NCI-H524 (cell line): ENCODE measurements around the gene LDLRAD4.
A peak's percentile ranks its signal among the peaks of the same experiment; 100 is the strongest.
"Not testable (repeated sequence)": the region's sequence is repeated elsewhere in the genome, so short reads cannot be mapped to it uniquely, and the experiment has no call there.

Experiments used
- DNase-seq, 2 experiments: peaks; one replicate each; lab custom pipeline; 2025; lab: John Stamatoyannopoulos, UW

The LDLRAD4 gene

DNA sequence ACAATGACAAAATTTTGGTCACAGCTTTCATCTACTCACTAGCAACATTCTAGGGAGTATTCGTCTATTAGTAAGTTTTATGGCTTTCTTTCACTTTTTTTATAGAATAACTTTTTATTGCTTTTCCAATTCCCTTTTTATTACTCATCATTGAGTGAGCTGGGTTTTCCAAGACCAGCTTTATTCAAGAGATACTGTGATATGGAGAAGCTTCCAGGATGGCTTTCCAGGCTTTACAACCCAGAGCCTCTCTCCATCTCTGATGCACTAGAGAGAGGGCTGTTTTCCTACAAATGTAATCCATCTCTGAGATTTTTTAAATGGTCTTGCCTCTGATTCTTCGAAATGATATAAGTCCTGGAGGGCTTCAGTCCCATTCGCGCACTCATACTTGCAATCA, 118.3 kb downstream of the LDLRAD4 start:
- DNase-seq: no peak

DNA sequence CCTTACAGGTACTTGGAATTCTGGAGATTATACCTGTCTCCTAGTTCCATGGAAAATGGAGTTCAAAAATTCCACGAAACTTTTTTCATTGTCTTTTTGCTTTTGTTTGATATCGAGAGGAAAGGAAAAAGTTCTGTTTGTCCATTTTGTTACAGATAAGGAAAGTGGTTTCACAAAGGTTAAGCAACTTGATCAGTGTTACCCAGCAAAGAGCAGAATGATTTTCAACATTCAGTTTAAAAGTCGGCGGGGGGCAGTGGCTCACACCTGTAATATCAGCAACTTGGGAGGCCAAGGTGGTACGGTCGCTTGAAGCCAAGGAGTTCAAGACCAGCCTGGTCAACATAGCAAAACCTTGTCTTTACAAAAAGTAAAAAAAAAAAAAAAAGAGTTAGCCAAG, 118.8 kb downstream of the LDLRAD4 start:
- DNase-seq: no peak

DNA sequence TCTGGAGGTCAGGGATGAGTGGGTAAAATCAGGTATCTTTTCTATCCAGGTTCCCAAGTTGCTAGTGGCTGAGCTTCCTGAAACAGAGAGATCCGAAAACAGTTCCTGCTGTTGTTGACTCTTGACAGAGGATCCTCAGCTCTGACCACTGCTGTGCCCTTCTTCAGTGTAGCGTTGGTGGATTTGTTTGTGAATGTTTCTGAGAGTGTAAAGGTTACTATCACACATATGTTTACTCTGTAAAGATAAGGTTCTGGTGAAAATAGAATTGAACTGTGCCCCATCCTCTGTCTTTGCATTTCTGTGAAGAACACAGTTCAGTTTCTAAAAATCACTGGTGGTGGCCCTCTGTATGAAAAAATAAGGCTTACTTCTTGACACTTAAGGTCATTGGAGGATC, 119.8 kb downstream of the LDLRAD4 start:
- DNase-seq: no peak

DNA sequence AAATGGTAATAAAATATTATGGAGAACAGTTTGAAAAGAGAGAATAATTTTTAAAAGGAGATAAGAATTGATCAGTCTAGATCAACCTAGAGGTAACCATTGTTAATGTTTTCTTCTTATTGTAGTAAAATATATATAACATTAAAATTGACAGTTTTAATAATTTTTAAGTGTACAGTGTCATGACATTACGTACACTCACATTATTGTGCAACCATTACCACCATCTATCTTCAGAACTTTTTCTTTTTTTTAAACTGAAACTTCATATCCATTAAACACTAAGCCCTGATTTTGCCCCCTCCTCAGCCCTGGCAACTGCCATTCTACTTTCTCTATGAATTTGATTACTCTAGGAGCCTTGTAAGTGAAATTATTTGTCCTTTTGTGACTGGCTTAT, 121.1 kb downstream of the LDLRAD4 start:
- no peak for DNase-seq

DNA sequence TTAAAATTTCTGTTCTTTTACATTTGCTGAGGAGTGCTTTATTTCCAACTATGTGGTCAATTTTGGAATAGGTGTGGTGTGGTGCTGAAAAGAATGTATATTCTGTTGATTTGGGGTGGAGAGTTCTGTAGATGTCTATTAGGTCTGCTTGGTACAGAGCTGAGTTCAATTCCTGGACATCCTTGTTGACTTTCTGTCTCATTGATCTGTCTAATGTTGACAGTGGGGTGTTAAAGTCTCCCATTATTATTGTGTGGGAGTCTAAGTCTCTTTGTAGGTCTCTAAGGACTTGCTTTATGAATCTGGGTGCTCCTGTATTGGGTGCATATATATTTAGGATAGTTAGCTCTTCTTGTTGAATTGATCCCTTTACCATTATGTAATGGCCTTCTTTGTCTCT, 127.9 kb downstream of the LDLRAD4 start:
- DNase-seq: not testable (repeated sequence)

DNA sequence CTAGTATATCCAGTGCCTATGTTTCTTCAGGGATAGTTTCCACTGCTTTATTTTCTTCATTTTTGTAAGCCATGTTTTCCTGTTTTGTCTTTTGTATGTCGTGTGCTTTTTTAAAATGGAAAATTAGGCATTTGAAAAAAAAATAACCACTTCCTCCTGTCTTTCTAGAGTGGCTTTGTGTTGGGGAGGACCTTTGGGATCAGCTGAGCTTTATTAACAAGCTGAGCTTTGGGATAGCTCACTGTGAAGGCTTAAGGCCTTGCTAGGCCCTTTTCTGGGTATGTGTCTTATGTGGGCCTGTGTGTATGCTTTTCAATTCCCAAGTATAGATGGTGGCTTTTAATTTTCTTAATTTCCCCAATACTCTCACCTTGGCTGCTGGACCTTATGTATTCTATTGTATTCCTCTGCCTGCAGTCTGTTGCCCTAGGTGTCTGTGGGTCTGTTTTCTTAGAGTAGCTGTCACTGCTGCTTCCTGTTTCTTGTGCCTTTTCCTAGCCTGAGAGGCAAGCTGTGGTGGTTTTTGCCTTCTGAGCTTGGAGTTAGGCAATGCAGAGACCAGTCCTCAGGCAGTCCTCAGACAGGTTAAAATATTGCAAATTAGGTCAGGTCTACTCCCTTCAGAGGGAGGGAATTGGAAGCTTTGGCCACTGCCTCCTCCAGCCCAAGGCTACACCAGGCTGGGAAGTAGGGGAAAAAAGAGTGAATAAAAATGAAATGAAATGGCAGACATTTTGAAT, 134.7 kb downstream of the LDLRAD4 start:
- no peak for DNase-seq

DNA sequence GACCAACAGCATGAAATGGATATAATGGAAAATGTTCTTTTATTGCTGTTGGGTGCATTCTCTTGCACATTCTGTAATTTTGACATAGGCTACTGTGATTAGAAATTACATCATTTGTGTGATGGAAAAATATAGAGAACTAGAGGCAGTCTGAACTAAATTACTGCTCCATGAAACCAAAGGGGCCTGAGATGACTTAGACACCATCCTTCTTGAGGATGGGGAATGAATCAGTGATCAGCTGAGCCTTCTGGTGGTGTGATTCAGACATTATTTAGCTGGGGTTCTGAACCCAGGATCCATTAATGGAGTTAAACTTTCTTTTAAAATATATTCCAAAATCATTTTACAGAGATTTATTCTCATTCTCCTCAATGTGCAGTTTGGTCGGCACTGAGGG, 135.8 kb downstream of the LDLRAD4 start:
- DNase-seq: no peak

DNA sequence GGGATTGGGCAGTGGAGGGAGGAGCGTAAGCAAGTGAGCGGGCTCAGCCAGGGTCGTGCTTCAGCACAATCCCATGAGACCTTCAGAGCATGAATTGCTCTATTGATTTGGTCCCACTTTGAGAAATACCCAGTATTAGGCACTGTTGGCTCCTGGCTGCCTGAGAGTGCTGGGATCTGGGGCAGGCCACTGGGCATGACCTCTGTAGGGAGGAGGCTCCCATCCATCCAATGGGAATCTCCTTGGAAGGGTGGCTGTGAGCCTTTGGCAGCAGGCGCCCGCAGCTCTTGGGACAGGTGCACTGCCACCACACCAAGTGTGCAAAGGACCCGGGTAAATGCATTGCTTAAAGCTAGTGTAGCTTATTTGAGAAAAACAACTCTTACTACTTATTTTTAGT, 137.5 kb downstream of the LDLRAD4 start:
- DNase-seq: no peak

DNA sequence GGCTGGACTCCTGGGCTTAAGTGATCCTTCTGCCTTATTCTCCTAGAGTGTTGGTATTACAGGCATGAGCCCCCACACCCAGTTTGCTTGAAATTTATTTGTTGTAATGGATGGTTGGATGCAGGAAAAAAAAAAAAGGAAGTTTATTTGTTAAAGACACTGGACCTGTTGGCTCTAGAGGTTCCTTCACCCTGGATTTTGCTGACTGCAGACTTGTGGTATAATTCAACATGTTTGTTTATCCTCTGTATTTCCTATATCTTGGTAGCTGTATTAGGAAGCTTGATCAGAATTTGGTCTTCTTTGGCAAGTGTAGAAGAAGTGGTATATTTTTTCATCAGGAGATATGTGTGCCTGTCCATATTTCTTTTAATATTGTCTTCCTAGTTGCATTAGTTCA, 138.7 kb downstream of the LDLRAD4 start:
- no peak for DNase-seq

DNA sequence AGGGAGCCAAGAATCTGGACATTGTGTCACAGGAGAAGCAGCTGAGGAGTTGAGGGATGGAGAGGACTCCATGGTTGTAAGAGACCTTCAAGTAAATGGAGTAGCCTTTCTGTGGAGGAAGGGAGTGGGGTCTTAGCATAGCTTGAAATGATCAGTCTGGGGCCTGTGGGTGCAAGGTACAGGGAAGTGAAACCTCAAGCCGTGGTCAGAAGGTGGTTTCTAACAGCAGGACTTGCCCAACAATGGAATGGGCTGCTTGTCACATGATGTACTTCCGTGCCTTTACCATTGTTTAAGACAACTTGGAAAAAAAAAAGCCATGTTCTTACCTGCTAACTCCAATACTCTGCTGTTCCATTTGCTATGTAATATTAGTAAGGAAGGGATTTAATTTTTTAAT, 140.7 kb downstream of the LDLRAD4 start:
- DNase-seq: no peak

DNA sequence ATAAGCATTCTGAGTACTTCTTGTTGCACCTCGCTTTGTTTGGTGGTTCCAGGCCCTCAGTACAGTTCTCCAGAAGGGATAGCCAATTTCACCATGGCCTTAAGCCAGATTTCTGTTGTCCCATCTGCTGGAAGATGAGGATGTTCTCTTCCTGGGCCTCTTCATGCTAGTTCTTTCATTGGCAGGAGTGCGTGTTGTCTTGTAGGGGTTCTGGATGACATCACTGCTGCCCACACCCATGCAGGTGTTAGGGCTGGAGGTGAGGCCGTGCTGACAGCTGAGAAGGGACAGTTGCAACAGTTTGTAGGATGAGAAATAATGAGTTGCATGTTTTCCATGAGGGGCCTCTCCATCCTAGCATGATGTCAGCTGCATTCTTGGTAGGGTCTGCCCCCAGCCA, 142.9 kb downstream of the LDLRAD4 start:
- DNase-seq: no peak

DNA sequence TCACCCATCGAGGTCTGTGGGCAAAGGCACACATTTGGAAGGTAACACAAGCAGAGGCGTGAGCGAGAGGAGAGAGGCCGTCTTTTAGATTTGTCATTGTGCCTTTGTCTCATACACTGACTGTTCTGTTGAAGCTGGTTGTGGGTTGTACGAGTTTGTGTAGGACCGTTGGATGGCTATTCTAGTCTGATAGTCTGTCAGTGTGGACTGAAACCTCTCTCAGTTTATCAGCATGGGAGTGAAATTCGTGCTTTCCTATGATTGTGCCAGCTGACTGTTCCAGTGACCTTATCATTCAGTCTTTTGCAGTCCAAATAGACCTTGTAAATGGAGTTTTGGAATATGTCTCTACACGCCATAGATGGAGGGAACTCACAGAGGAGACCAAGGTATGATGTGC, 143.5 kb downstream of the LDLRAD4 start:
- no peak for DNase-seq

DNA sequence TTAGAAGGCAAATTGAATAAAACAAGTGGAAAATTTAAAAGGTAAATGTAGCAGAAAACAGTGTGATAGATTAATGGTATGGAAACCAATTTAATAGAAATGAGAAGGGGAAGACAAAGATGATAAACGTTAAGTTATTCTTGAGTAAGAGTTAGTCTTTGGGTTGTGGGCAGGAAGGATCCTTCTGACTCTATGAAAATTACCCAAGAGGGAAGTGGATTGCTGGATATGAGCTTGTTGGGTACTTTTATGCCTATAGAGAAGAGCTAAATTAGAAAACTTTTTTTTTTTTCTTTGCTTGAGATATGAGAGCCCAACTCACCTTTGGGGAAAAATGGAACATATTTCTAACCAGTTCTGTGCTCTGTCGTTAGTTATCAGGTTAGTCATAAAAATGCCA, 144.0 kb downstream of the LDLRAD4 start:
- no peak for DNase-seq

DNA sequence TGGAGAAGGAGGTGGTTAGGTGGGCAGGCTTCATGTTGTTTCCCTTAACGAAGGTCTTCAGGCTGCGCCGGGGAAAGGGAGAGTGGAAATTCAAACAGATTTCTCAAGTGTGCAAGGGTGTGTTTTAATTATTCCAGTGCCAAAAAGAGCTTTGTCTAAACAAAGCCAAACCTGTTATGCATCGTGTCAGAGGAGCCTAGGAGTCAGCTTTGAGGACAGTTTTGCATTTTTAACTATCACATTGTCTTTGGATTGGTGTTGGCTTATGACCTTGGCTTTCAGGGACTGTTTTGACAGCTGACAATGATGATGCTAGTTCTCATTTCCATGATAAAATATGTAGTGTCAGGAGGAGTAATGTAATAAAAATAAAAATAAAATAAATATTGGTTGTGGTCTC, 144.8 kb downstream of the LDLRAD4 start:
- DNase-seq: no peak

DNA sequence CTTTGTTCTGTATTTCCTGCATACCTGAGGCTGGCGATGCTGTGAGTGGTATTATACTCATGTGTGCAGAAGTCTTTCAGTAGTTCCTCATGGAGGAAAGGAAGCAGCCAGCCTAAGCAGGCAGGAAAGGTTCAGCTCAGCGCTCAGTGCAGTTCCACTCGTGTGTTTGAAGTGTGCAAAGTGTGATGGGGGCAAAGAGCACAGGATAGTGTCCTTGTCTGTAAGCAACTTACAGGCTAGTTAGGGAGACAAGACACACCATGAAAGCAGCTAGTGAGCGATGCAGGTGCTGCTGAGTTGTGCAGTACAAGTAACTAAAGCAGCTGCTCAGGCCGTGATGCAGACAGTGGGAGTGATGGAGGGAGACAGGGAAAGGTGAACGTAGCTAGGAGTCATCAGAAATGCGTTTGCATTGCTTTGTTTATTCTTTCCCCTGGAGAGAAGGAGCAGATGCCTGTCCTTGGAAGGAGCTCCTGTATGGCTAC, 146.2 kb downstream of the LDLRAD4 start:
- no peak for DNase-seq

DNA sequence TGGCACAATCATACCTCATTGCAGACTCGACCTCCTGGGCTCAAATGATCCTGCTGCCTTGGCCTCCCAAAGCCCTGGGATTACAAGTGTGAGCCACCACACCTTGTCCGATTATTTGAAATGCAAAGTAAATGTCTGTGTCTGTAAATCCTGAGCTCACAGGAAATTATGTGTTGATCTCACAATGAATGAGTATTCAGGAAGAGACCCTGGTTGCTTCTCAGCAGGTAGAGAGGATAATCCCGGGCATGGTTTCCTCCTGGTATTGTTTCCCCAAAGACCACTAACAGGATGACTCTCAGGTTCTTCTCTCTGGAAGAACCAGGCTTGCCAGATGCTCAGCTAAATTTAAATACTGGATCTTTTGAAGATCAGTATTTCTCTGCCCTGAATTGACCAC, 147.6 kb downstream of the LDLRAD4 start:
- DNase-seq: no peak

DNA sequence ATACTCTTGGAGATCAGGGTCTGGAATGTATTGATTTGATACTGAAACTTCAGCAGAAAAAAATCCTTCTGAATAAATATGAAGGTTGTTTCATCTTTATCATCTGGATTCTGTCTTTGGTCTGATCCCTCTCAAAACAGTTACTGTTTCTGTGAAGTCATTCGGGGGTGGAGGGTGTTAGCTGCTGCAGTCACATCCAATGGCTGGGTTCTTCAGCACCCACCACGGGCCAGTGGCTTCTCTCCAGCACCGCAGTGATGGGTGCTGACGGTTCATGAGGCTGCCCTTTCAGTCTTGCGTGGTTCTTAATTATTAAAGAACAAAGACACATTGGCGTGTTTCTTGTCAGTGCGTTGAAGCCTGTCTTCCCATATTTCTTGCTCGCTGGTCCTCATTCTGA, 148.0 kb downstream of the LDLRAD4 start:
- DNase-seq: no peak

DNA sequence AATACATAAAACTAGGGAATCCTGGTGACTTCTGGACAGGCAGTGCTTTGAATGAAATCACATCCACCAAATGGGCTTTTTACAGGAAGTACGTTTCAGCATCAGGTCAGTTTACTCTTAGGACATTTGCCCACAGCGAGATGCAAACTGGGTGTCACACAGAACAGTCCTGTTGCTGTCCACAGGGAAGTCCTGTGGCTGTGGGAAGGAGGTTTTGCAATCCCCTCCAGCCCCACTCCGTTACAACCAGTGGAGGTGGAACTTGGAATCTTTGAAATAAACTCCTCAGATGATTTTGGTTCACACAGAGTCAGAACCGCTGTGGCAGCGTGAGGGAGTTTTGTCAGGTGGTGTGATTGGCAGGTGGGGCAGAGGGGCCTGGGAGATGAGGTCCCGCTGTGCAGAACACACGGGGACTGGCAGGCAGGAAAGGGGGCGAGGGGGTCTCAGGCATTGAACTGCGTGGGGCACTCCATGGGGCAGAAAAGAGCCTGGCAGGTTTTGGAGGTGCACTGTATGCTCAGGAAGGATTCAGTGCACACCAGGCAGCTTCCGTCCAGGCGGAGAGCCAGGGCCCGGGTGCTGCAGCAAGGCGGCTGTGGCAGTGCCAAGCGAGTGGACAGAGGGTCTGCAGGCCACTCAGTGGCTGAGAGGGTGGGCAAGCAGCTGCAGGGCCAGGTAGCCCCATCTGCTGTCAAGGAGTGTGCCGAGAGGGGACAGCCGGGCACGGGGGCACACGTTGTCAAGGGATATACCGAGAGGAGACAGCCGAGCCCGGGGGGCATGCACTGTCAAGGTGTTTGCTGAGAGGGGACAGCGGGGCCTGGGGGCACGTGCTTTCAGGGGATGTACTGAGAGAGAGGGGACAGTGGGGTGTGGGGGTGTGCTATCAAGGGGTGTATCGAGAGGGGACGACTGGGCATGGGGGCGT, 148.7 kb downstream of the LDLRAD4 start:
- no peak for DNase-seq

DNA sequence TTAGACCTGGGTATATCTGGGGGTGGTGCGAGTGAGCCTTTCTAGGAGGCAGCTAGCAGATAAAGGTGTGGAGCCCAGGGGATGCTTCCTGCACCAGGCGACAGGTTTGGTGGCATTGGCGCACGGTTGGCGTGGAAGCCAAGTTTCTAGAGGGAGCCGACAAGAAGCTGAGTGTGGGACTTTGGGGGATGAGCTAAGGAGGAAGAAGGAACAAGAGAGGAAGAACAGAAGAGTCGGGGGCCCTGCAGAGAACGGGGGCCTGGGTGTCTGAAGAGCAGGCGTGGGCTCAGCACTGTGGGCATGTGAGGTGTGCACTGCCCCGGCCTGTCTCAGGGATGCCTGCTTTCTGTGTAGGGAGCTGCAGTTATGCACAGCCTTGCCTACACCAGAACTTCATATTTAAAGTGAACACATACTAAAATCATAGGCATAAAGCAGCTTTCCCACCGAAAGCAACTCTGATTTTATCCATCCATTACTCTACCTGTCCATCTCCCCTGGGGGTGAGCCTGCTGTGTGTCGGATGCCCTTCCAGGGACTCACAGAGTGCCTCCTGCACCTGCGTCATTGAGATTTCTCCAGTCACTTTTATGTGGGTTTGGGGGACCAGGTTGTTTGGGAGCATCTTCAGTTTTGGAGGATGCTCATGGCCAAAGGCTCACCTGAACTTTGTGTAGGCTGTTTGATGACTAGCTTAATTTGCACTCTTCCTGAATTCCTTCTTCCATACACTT, 149.7 kb downstream of the LDLRAD4 start:
- no peak for DNase-seq

DNA sequence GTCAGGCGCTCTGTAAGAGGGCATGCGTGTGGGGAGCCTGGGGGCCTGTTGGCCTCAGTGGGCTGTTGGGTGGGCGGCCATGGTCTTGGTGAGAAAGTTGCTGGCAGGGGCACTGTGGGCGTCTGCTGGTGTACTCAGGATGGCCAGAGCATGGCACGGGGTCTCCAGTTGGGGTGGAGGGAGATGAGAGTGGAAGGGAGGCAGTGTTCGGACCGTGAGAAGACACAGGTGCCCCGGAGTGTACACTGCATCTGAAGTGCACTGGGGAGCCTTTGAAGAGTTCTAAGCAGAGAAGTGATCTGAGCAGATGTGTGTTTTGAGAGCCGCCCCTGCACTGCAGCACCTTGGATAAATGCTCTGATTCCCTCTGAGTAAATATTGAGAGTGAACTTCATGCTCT, 150.8 kb downstream of the LDLRAD4 start:
- no peak for DNase-seq

DNA sequence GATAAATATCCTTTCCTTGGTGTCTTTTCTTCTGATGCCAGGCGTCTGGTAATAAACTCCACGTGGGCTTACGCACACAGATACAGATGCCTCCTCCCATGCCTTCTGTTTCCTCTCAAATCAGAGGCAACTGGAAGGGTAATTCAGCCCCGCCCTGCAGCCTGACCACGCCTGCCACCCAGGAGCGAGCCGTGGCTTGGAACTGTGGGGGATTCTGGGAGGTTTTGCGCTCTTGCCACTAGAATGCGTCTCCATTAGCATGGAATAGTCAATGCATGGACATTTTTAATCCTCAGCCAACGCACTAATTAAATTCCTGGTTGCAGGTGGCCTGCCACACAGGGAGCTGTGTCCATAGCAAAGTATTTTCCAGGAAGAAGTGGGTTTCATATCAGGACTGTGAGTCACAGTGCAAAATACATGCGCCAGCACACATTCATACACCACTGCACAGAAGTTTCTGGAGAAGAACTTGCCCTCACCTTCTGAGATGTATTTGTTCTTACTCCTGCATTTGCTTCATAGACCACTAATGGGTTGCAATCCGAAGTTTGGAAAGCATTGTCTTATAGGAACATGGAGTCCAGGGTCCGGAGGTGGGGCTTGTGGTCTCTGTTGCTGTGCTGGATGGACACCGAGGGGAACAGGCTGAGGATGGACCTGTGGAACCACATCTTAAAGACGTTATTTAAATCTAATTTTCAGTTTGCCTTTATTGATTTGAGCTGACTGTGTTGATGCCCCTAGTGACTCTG, 151.4 kb downstream of the LDLRAD4 start:
- DNase-seq: peak in 1 of 2 experiments; percentile 53
